ENCODE data around the gene PLAGL1.

PLAGL1 gene

GRCh38 chr6:143902827-143903226 is 105.2 kb downstream of the PLAGL1 start:
- Histone ChIP-seq H3K4me1 (ENCODE audit: control insufficient read depth, insufficient read depth, low read length) (no peaks in the 10 kb centered on the region), H3K4me3 (ENCODE audit: insufficient read depth, low read depth, low read length) (no peak overlapping the region), H3K9me3 (ENCODE audit: control insufficient read depth, low read length) (no peaks in the 10 kb centered on the region), H3K27ac (ENCODE audit: insufficient read depth, low read depth, low read length, poor library complexity, severe bottlenecking) (no peak overlapping the region), H3K27me3 (ENCODE audit: control insufficient read depth, insufficient read depth, low read length, poor library complexity, severe bottlenecking) (no peaks in the 10 kb centered on the region), H3K36me3 (ENCODE audit: control insufficient read depth, insufficient read depth, low read length) (no peaks in the 10 kb centered on the region)
- WGBS, 2 experiments = 93 to 94% methylated on average over 2 of the region's 2 CpGs

- no peaks in the 10 kb centered on the region for H3K36me3 ChIP-seq (ENCODE audit: control insufficient read depth, insufficient read depth, low read length)
- no peak overlapping the region for H3K4me3 ChIP-seq (ENCODE audit: insufficient read depth, low read depth, low read length)
- H3K27ac ChIP-seq (ENCODE audit: insufficient read depth, low read depth, low read length, poor library complexity, severe bottlenecking) = no peak overlapping the region
- WGBS, 2 experiments = 86 to 91% methylated on average over 5 of the region's 6 CpGs
- H3K4me1 ChIP-seq (ENCODE audit: control insufficient read depth, insufficient read depth, low read length) = no peaks in the 10 kb centered on the region
- H3K9me3 ChIP-seq (ENCODE audit: control insufficient read depth, low read length) = no peaks in the 10 kb centered on the region
- H3K27me3 ChIP-seq (ENCODE audit: control insufficient read depth, insufficient read depth, low read length, poor library complexity, severe bottlenecking) = no peaks in the 10 kb centered on the region
Observed at GRCh38 chr6:143901885-143902750, 105.9 kb downstream of the PLAGL1 start.

GRCh38 chr6:143900358-143900757 is 107.7 kb downstream of the PLAGL1 start:
- Histone ChIP-seq H3K4me1 (ENCODE audit: control insufficient read depth, insufficient read depth, low read length) (no peaks in the 10 kb centered on the region), H3K4me3 (ENCODE audit: insufficient read depth, low read depth, low read length) (no peak overlapping the region), H3K27ac (ENCODE audit: insufficient read depth, low read depth, low read length, poor library complexity, severe bottlenecking) (no peak overlapping the region), H3K36me3 (ENCODE audit: control insufficient read depth, insufficient read depth, low read length) (no peaks in the 10 kb centered on the region), H3K27me3 (ENCODE audit: control insufficient read depth, insufficient read depth, low read length, poor library complexity, severe bottlenecking) (no peaks in the 10 kb centered on the region), H3K9me3 (ENCODE audit: control insufficient read depth, low read length) (no peaks in the 10 kb centered on the region)
- WGBS, 2 experiments = 88 to 92% methylated on average over 2 of the region's 2 CpGs

- Histone ChIP-seq H3K27me3 (ENCODE audit: control insufficient read depth, insufficient read depth, low read length, poor library complexity, severe bottlenecking) (no peaks in the 10 kb centered on the region), H3K4me3 (ENCODE audit: insufficient read depth, low read depth, low read length) (no peak overlapping the region), H3K4me1 (ENCODE audit: control insufficient read depth, insufficient read depth, low read length) (no peaks in the 10 kb centered on the region), H3K36me3 (ENCODE audit: control insufficient read depth, insufficient read depth, low read length) (no peaks in the 10 kb centered on the region), H3K27ac (ENCODE audit: insufficient read depth, low read depth, low read length, poor library complexity, severe bottlenecking) (no peak overlapping the region), H3K9me3 (ENCODE audit: control insufficient read depth, low read length) (no peaks in the 10 kb centered on the region)
- WGBS, 2 experiments = 92 to 94% methylated on average over 3 of the region's 3 CpGs
Observed at GRCh38 chr6:143896126-143896860, 111.8 kb downstream of the PLAGL1 start.

- H3K36me3 ChIP-seq (ENCODE audit: control insufficient read depth, insufficient read depth, low read length) = no peaks in the 10 kb centered on the region
- H3K4me3 ChIP-seq (ENCODE audit: insufficient read depth, low read depth, low read length) = no peak overlapping the region
- no peaks in the 10 kb centered on the region for H3K9me3 ChIP-seq (ENCODE audit: control insufficient read depth, low read length)
- H3K4me1 ChIP-seq (ENCODE audit: control insufficient read depth, insufficient read depth, low read length) = no peaks in the 10 kb centered on the region
- no peaks in the 10 kb centered on the region for H3K27me3 ChIP-seq (ENCODE audit: control insufficient read depth, insufficient read depth, low read length, poor library complexity, severe bottlenecking)
- WGBS, 2 experiments = 83 to 100% methylated on average over 1 of the region's 1 CpG
- no peak overlapping the region for H3K27ac ChIP-seq (ENCODE audit: insufficient read depth, low read depth, low read length, poor library complexity, severe bottlenecking)
Observed at GRCh38 chr6:143894655-143895054, 113.4 kb downstream of the PLAGL1 start.

Data from ectodermal cell (in vitro differentiated cells).